HG02973 (cell line): ENCODE results near the gene SHROOM4.
A peak's percentile ranks its signal among the peaks of the same experiment; 100 is the strongest.

Experiments
- ATAC-seq: cut with Tn5 transposase; IDR thresholded peaks from one replicate; pipeline ENCODE4 v1.9.1; 2021; ENCODE audit warnings: moderate library complexity; ENCODE audit not compliant: unreplicated experiment

The SHROOM4 gene

GRCh38 chrX:50712777-50713176 is 101.2 kb downstream of the SHROOM4 start:
- ATAC-seq: no peak

GRCh38 chrX:50711907-50712306 is 102.1 kb downstream of the SHROOM4 start:
- no peak for ATAC-seq

- ATAC-seq: no peak
Observed at GRCh38 chrX:50707955-50708699, 105.9 kb downstream of the SHROOM4 start.

GRCh38 chrX:50707405-50707804 is 106.6 kb downstream of the SHROOM4 start:
- ATAC-seq: no peak

- ATAC-seq: no peak
Observed at GRCh38 chrX:50705042-50705441, 109.0 kb downstream of the SHROOM4 start.

- ATAC-seq: no peak
Observed at GRCh38 chrX:50704360-50704759, 109.6 kb downstream of the SHROOM4 start.

GRCh38 chrX:50700921-50701320 is 113.1 kb downstream of the SHROOM4 start:
- ATAC-seq: no peak

GRCh38 chrX:50698944-50699343 is 115.0 kb downstream of the SHROOM4 start:
- ATAC-seq: no peak

- no peak for ATAC-seq
Observed at GRCh38 chrX:50697691-50698090, 116.3 kb downstream of the SHROOM4 start.

- peak; percentile 73 for ATAC-seq
Observed at GRCh38 chrX:50691820-50692219, 122.2 kb downstream of the SHROOM4 start.

GRCh38 chrX:50684871-50685270 is 129.1 kb downstream of the SHROOM4 start:
- ATAC-seq: no peak

- ATAC-seq: no peak
Observed at GRCh38 chrX:50680990-50681389, 133.0 kb downstream of the SHROOM4 start.

GRCh38 chrX:50677789-50678188 is 136.2 kb downstream of the SHROOM4 start:
- ATAC-seq: no peak

- ATAC-seq: no peak
Observed at GRCh38 chrX:50671661-50672060, 142.3 kb downstream of the SHROOM4 start.

GRCh38 chrX:50668860-50669259 is 145.1 kb downstream of the SHROOM4 start:
- no peak for ATAC-seq

- ATAC-seq: no peak
Observed at GRCh38 chrX:50648156-50648555, 165.8 kb downstream of the SHROOM4 start.

GRCh38 chrX:50644496-50644895 is 169.5 kb downstream of the SHROOM4 start:
- no peak for ATAC-seq

GRCh38 chrX:50643525-50644137 is 170.4 kb downstream of the SHROOM4 start:
- ATAC-seq: no peak

- no peak for ATAC-seq
Observed at GRCh38 chrX:50638123-50638522, 175.9 kb downstream of the SHROOM4 start.

GRCh38 chrX:50635817-50636365 is 178.1 kb downstream of the SHROOM4 start:
- ATAC-seq: no peak

GRCh38 chrX:50635162-50635561 is 178.8 kb downstream of the SHROOM4 start:
- no peak for ATAC-seq

GRCh38 chrX:50629774-50630173 is 184.2 kb downstream of the SHROOM4 start:
- ATAC-seq: no peak
